ENCODE measurements around the gene ADAM21. TPM values are rescaled to one million over a fixed set of nuclear protein-coding genes. Genes with fewer than 3 reads are reported as not detected.
A peak's percentile ranks its signal among the peaks of the same experiment; 100 is the strongest.
"Not testable (repeated sequence)": the region's sequence is repeated elsewhere in the genome, so short reads cannot be mapped to it uniquely, and the experiment has no call there.

The ADAM21 gene
- under 0.01 and 0.13 TPM in 2 replicates for total RNA-seq

DNA sequence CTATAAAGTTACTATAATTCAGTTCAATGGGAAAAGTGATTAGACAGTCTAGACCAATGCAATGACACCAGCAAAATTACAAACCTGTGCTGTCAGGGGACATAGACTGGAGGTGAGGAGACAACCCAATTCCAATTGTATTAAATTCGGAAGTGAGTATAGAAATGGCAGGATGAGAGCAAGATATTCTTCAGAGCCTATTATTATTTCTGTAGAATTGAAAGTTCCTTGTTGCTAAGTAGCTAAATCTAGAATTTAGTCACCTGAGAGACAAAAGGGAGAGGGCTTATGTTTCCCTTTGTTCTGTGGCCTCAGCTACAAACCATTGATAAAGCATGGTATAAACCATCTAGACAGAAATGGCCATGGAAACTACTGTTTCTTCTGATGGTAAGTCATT, at the start of gene ADAM21:
ADAM21 (plus strand) TSS at position 301 of the 400 bp plus-strand sequence. CDS start 5,326 bp downstream, outside the sequence.
- TF ChIP-seq, protein P1, sequence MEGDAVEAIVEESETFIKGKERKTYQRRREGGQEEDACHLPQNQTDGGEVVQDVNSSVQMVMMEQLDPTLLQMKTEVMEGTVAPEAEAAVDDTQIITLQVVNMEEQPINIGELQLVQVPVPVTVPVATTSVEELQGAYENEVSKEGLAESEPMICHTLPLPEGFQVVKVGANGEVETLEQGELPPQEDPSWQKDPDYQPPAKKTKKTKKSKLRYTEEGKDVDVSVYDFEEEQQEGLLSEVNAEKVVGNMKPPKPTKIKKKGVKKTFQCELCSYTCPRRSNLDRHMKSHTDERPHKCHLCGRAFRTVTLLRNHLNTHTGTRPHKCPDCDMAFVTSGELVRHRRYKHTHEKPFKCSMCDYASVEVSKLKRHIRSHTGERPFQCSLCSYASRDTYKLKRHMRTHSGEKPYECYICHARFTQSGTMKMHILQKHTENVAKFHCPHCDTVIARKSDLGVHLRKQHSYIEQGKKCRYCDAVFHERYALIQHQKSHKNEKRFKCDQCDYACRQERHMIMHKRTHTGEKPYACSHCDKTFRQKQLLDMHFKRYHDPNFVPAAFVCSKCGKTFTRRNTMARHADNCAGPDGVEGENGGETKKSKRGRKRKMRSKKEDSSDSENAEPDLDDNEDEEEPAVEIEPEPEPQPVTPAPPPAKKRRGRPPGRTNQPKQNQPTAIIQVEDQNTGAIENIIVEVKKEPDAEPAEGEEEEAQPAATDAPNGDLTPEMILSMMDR (IDR thresholded peaks at IDR 0.05; ENCODE audit: insufficient read depth, low read length, severe bottlenecking) = no peak
- no peak within 1 kb of the TSS for H3K4me3 ChIP-seq (ENCODE audit: low read depth, low read length)
- DNase-seq (ENCODE audit: low read depth) = no peak
- no peak for FAIRE-seq
- no peaks in the 10 kb centered on the region for H3K36me3 ChIP-seq (ENCODE audit: control insufficient read depth, insufficient read depth, low read length)
- H3K27me3 ChIP-seq (ENCODE audit: control insufficient read depth, insufficient read depth, low read length) = no peaks in the 10 kb centered on the region

DNA sequence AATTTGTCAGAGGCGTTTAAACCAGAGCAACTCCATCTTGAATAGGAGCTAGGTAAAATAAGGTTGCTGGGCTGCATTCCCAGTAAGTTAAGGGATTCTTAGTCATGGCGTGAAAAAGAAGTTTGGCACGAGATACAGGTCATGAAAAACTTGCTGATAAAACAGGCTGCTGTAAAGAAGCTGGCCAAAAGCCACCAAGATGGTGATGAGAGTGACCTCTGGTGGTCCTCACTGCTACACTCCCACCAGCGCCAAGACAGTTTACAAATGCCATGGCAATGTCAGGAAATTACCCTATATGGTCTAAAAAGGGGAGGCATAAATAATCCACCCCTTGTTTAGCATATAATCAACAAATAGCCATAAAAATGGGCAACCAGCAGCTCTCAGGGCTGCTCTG, 48.6 kb upstream of the ADAM21 start:
- DNase-seq (ENCODE audit: low read depth) = peak; percentile 69
- H3K36me3 ChIP-seq (ENCODE audit: control insufficient read depth, insufficient read depth, low read length); H3K27me3 ChIP-seq (ENCODE audit: control insufficient read depth, insufficient read depth, low read length); FAIRE-seq; H3K4me3 ChIP-seq (ENCODE audit: low read depth, low read length): not testable (repeated sequence)

DNA sequence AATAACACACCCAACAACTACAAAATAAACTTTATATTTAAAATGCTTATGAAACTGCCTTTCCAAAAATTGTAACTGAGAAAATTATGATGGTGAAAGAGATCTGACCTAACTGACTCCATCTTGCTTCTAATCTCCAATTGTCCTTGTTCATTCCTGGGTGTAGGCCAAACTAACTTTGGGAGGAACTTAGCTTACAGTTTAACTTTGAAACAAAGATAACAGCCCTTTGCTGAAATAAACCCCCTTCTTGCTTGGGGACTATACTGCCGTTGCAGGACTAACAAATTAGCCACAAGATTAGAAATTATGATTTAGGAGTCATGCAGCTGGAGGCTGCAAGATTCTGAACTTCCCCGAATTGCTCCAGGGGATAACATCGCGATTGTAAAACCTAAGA, 45.8 kb upstream of the ADAM21 start:
- not testable (repeated sequence) for H3K4me3 ChIP-seq (ENCODE audit: low read depth, low read length); DNase-seq (ENCODE audit: low read depth); H3K27me3 ChIP-seq (ENCODE audit: control insufficient read depth, insufficient read depth, low read length); H3K36me3 ChIP-seq (ENCODE audit: control insufficient read depth, insufficient read depth, low read length)
- peak; percentile 13 for FAIRE-seq

DNA sequence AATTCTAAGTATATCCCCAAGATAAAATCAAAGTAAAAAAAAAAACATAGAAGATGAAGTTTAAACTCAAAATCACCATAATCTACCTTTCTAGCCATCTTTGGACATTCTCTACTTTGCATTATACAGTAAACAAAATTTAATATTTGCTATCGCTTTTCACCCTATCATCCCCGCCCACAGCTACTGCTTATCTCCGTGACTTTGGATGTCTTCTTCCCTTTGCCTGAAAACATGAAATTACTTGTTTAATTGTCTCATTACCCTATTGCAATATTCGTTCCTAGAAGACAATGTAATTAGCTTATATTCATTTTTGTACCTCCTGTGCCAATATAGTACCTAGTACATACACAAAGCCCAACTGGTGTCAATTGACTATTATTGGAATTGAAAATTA, 44.4 kb upstream of the ADAM21 start:
- TF ChIP-seq, protein P1 (IDR thresholded peaks at IDR 0.05; ENCODE audit: insufficient read depth, low read length, severe bottlenecking) = no peak
- DNase-seq (ENCODE audit: low read depth) (no peak), FAIRE-seq (no peak)
- no peaks in the 10 kb centered on the region for H3K27me3 ChIP-seq (ENCODE audit: control insufficient read depth, insufficient read depth, low read length)
- no peaks in the 10 kb centered on the region for H3K36me3 ChIP-seq (ENCODE audit: control insufficient read depth, insufficient read depth, low read length)
- no peak overlapping the region for H3K4me3 ChIP-seq (ENCODE audit: low read depth, low read length)

- Histone ChIP-seq H3K4me3 (ENCODE audit: low read depth, low read length) (peak overlapping the region; percentile 56), H3K27me3 (ENCODE audit: control insufficient read depth, insufficient read depth, low read length) (no peaks in the 10 kb centered on the region)
- FAIRE-seq = no peak
Measured at GRCh38 chr14:70415788-70416187, 36.2 kb upstream of the ADAM21 start.

GRCh38 chr14:70416338-70416724, 35.6 kb upstream of the ADAM21 start:
- TF ChIP-seq, protein P1 (IDR thresholded peaks at IDR 0.05; ENCODE audit: insufficient read depth, low read length, severe bottlenecking) = no peak
- Histone ChIP-seq H3K27me3 (ENCODE audit: control insufficient read depth, insufficient read depth, low read length) (no peaks in the 10 kb centered on the region), H3K4me3 (ENCODE audit: low read depth, low read length) (peak overlapping the region; percentile 56), H3K36me3 (ENCODE audit: control insufficient read depth, insufficient read depth, low read length) (no peaks in the 10 kb centered on the region)
- DNase-seq (ENCODE audit: low read depth) (no peak), FAIRE-seq (no peak)

More at GRCh38 chr14:70415788-70416187, 36.2 kb upstream of the ADAM21 start:
- TF ChIP-seq, protein P1 (IDR thresholded peaks at IDR 0.05; ENCODE audit: insufficient read depth, low read length, severe bottlenecking) = no peak
- no peak for DNase-seq (ENCODE audit: low read depth)
- H3K36me3 ChIP-seq (ENCODE audit: control insufficient read depth, insufficient read depth, low read length) = no peaks in the 10 kb centered on the region

DNA sequence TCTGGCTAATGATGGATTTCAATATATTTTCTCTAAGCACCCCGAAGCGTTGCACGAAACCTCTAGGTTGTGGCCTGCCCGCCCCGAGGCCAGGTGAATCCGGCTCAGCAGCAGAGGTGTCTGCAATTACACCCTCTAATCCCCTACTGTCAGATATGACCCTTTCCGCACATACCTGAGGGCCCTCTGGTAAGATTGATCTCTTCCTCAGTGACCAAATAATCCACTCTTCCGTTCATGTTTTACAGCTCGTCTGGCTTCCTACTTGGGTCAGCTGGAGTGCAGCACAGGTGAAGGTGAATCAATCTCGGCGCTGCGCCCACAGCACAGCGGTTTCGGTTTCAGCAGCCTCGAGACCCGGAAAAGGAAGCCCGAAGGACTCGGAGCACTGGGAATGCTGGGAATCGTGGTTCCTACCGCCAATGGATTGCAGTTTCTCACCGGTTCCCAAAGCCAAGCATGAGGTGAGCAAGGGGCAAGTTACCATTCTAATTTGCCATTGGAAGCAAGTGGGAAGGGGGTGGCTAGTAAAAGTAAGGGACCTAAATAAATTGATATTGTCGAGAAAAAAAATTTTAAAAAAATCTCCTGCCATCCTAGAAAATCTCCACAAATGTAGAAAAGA, 35.1 kb upstream of the ADAM21 start, which contains the start of gene SYNJ2BP:
SYNJ2BP (minus strand) TSS at position 366 of the 625 bp plus-strand sequence; CDS start at position 239, 127 bp downstream.
- H3K4me3 ChIP-seq (ENCODE audit: low read depth, low read length) = peak within 1 kb of the TSS; percentile 56
- FAIRE-seq (no peak), DNase-seq (ENCODE audit: low read depth) (peak; percentile 83)
- no peaks in the 10 kb centered on the region for H3K27me3 ChIP-seq (ENCODE audit: control insufficient read depth, insufficient read depth, low read length)
- TF ChIP-seq, protein P1 (IDR thresholded peaks at IDR 0.05; ENCODE audit: insufficient read depth, low read length, severe bottlenecking) = no peak
- no peaks in the 10 kb centered on the region for H3K36me3 ChIP-seq (ENCODE audit: control insufficient read depth, insufficient read depth, low read length)

- DNase-seq (ENCODE audit: low read depth); H3K27me3 ChIP-seq (ENCODE audit: control insufficient read depth, insufficient read depth, low read length); H3K36me3 ChIP-seq (ENCODE audit: control insufficient read depth, insufficient read depth, low read length); H3K4me3 ChIP-seq (ENCODE audit: low read depth, low read length); FAIRE-seq: not testable (repeated sequence)
Measured at GRCh38 chr14:70419270-70419931, 32.6 kb upstream of the ADAM21 start.

Data from bronchial epithelial cell (primary cell).